Ovary (tissue), 3 donors: Measurements from ENCODE around the gene HIRIP3.

Experiments used
- EP300 ChIP-seq: sonication (generic); formaldehyde crosslinking; IDR thresholded peaks from one replicate; pipeline ENCODE4 v1.6.1; 2017; ENCODE audit warnings: antibody characterized with exemption
- POLR2A ChIP-seq: fragments of 450-650 bp; IDR thresholded peaks from one replicate; pipeline ENCODE4 v1.6.1; 2017; ENCODE audit warnings: antibody characterized with exemption, mild to moderate bottlenecking, moderate library complexity
- TF ChIP-seq, protein P1 (sequence below), 3 donors: fragments of 450-650 bp in 2 of 3; fragments of 200-600 bp in 1 of 3; IDR thresholded peaks; one replicate each; pipeline versions ENCODE4 v1.5.1 to v1.8.0; 2016 to 2022; ENCODE audit warnings: antibody characterized with exemption in 3 of 3, mild to moderate bottlenecking in 1 of 3
- donor health status: DM: no; HTN: no; CAD: no.

DNA sequence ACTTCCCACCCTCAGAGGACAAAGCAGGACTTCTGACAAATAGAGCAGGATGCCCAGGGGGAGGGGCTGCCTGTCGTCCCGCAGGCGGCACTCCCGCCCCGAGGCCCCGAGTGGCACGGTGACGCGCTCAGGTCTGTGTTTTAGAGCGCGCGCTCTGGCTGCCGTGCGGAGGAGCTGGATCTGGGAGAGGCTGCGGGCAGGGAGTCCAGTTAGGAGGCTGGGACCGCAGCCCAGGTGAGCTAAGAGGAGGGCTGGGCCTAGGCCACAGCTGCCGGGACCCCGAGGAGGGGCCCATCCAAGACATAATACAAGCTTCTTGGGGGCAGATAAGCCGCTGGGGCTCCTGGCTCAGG lies 9.0 kb upstream of the HIRIP3 start:
- TF ChIP-seq, protein P1, sequence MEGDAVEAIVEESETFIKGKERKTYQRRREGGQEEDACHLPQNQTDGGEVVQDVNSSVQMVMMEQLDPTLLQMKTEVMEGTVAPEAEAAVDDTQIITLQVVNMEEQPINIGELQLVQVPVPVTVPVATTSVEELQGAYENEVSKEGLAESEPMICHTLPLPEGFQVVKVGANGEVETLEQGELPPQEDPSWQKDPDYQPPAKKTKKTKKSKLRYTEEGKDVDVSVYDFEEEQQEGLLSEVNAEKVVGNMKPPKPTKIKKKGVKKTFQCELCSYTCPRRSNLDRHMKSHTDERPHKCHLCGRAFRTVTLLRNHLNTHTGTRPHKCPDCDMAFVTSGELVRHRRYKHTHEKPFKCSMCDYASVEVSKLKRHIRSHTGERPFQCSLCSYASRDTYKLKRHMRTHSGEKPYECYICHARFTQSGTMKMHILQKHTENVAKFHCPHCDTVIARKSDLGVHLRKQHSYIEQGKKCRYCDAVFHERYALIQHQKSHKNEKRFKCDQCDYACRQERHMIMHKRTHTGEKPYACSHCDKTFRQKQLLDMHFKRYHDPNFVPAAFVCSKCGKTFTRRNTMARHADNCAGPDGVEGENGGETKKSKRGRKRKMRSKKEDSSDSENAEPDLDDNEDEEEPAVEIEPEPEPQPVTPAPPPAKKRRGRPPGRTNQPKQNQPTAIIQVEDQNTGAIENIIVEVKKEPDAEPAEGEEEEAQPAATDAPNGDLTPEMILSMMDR (IDR thresholded peaks at IDR 0.05) = no peak
- TF ChIP-seq POLR2A (no peak), EP300 (no peak)
